Gastroesophageal sphincter (tissue), 3 donors: Measurements from ENCODE around the gene AMN1.

Source experiments
- CTCF ChIP-seq, 4 experiments: fragments of 200-600 bp in 2 of 4; fragments of 450-650 bp in 2 of 4; sonication (generic) in 1 of 4; IDR thresholded peaks; one replicate each; pipeline ENCODE4 v1.5.1; 2017 to 2019; ENCODE audit warnings: antibody characterized with exemption in 4 of 4, mild to moderate bottlenecking in 2 of 4, moderate library complexity in 2 of 4
- EP300 ChIP-seq: sonication (generic); formaldehyde crosslinking; IDR thresholded peaks from one replicate; pipeline ENCODE4 v1.6.1; 2017; ENCODE audit warnings: antibody characterized with exemption, mild to moderate bottlenecking
- POLR2A ChIP-seq, 2 donors: fragments of 450-650 bp; IDR thresholded peaks; one replicate each; pipeline ENCODE4 v1.6.1; 2017; ENCODE audit warnings: antibody characterized with exemption in 2 of 2, mild to moderate bottlenecking in 2 of 2, moderate library complexity in 1 of 2
- POLR2AphosphoS5 ChIP-seq: sonication (generic); formaldehyde crosslinking; IDR thresholded peaks from one replicate; pipeline ENCODE4 v1.6.1; 2017; ENCODE audit warnings: antibody characterized with exemption

- TF ChIP-seq POLR2AphosphoS5, result no peak
- TF ChIP-seq CTCF (IDR thresholded peaks at IDR 0.05), result no peak
- no peak for TF ChIP-seq EP300
- TF ChIP-seq POLR2A (IDR thresholded peaks at IDR 0.05), result no peak
Measured at GRCh38 chr12:31634620-31635019, 94.2 kb downstream of the AMN1 start.
